GM18870 (cell line): ENCODE data around the gene SLC35F3.

Experiments used
- ATAC-seq: cut with Tn5 transposase; IDR thresholded peaks from one replicate; pipeline ENCODE4 v1.9.1; 2021; ENCODE audit warnings: moderate library complexity; ENCODE audit not compliant: unreplicated experiment

SLC35F3 gene

GRCh38 chr1:234018816-234019215 lies 114.3 kb downstream of the SLC35F3 start:
- no peak for ATAC-seq

- no peak for ATAC-seq
Measured at GRCh38 chr1:234019387-234019786, 114.9 kb downstream of the SLC35F3 start.

- ATAC-seq: no peak
Measured at GRCh38 chr1:234022302-234022701, 117.8 kb downstream of the SLC35F3 start.

- ATAC-seq: no peak
Measured at GRCh38 chr1:234039603-234040002, 135.1 kb downstream of the SLC35F3 start.

GRCh38 chr1:234040446-234041317 lies 136.2 kb downstream of the SLC35F3 start:
- ATAC-seq: no peak

- no peak for ATAC-seq
Measured at GRCh38 chr1:234044079-234044478, 139.6 kb downstream of the SLC35F3 start.

DNA sequence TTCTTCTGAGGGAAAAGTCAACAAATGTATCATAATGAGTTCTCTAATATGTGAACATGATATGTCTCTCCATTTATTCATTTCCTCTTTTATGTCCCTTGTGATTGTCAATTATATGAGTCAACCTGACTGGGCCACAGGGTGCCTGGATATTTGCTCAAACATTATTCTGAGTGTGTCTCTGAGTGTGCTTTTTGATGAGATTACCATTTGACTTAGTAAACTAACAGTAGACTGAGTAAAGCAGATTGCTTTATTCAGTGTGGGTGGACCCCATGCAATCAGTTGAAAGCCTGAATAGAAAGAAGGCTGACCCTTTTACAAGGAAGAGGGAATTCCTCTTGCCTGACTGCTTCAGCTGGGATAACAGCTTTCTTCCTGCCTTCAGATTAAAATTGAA lies 142.6 kb downstream of the SLC35F3 start:
- no peak for ATAC-seq

GRCh38 chr1:234062166-234062565 lies 157.7 kb downstream of the SLC35F3 start:
- ATAC-seq: no peak

DNA sequence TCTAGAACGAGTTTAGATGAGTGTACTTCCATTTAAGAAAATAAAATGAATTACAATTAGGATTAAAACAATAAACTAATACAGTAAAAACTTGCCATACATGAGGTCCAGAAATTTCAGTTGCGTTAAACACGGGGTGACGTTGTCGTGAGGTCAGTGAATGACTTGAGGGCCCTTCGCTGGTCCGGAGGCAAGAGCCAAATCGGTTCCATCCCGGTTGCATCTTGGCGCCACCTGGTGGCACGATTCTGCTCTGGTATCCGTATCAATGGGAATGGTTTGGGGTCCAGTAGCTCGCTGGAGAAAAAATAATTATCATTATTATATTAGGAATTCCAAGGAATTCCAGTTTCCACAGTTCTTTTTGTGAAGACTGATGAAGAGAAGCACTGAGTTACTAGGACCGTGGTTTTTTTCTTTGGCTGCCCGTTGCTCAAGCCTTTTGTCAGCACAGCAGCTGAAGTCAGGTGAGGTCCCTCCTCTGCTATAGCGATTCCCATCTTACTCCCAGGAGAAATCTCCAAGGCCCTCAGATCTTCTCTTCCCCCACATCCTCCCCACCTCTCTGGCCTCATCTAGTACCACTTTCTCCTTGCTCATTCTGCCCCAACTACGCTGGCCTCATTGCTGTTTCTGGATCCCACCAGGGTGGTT lies 161.4 kb downstream of the SLC35F3 start:
- ATAC-seq: no peak

DNA sequence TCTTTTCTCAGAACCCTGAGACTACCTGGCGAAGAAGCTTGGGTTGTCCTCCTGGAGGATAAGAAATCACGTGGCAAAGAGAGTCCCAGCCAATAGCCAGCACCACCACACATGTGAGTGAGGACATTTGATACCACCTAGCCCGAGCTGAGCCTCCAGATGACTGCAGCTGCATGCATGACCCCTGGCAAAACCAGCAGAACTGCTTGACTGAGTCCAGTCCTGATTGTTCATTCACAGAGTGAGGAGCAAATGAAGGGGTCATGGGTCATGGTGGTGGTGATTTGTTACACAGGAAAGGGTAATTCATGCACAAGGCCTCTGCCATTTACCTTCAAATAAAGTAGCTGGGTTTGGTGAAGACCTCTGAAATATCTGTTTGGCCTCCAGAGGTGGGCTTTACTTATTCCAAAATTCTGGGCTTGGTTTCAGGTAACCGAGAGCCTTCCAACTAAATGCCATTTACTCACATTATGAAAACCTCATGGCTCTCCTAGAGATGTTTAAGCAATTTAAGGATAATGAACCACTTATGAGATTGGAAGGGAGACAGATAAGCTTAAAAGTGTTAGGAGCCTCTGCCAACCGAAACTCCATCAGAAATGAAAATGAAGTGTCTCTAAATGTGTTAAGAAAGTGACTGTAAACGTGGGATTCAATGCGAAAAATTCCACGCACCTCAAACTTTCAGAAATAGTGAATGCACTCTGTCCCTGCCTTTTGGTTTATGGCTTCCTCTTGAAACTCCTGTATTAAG lies 163.3 kb downstream of the SLC35F3 start:
- ATAC-seq: no peak

- ATAC-seq: no peak
Measured at GRCh38 chr1:234069760-234070159, 165.3 kb downstream of the SLC35F3 start.

GRCh38 chr1:234072793-234073192 lies 168.3 kb downstream of the SLC35F3 start:
- ATAC-seq: no peak

DNA sequence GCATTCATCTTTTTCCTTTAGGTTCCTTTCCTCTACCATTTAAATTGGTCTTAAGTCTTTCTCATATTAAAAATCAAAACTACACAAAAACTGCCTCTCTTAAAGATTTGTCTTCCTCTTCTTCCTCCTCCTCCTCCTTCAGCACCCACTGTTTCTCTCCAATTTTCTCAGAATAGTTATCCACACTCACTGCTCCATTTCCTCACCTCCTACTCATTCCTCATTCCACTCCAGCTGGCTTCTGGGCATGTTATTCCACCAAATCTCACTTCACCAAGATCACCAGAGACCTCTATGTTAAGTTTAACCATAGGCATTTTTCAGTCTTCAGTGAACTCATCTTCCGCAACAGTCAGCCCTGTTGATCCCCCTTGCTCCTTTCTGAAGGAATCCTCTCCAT lies 173.7 kb downstream of the SLC35F3 start:
- ATAC-seq: no peak

DNA sequence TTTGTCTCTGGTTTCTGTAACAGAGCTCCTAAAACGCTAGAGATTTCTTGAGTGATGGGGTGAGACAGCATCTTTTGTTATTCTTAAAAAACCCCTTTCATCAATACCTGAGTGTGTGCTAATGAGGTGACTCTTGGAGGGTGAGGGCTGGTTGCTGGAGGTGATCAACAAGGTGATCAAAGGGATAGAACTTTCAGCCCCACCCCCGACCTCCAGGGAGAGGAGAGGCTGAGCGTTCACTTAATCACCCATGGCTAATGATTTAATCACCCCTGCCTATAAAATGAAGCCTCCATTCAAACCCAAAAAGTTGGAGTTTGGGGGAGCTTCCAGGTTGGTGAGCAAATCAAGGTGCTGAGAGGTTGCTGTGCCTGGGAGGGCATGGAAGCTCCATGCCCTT lies 175.4 kb downstream of the SLC35F3 start:
- ATAC-seq: no peak

DNA sequence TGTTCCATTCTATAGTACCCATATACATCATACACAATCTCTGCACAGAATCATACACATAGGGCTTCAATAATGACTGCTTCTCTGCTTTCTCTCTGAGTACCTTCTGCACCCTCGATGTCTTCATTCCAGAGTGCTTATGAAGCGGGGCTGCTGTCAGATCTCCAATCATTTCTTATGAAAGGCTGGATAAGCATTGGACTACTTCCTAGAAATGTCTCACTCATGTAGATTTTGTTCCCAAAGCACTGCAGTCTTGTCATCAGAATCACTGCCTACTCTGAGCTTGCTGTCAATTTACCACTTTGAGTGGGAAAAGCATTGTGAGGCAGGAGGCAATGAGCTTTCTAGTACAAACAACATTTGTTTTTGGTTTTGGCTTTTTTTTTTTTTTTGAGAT lies 179.0 kb downstream of the SLC35F3 start:
- ATAC-seq: no peak

DNA sequence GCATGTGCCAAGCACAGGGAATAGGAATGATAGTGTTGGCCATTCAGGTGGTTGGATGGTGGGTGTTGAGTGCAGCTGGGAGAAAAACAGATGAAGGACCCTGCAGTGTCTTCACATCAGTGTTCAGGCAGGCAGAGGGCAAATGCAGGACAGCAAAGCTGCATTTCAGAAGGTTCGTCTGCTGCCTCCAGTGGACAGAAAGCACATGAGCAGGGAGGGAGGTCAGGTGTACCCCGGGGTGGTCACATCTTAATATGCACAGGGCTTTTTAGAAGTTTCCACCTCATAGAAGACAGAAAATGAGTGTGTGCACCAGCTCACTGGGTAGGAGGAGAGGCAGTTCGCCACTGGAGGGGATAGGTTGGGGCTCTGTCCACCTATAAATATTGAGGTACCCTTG lies 184.9 kb downstream of the SLC35F3 start:
- ATAC-seq: no peak

- ATAC-seq: no peak
Measured at GRCh38 chr1:234090212-234091064, 186.0 kb downstream of the SLC35F3 start.

DNA sequence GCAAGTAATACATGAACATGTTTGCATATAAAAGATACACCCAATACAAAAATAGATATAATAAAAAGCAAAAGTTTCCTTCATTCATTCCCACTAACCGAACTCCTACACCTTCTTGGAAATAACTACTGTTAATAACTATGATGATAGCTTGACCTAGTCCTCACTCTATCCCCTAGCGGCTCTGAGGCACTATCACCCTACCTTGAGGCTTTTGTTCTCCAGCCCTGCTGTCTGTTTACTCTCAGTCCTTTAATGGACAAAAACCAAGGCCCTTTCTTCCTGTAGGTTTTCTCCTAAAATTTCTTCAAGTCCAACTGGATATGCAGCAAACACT lies 186.6 kb downstream of the SLC35F3 start:
- no peak for ATAC-seq

GRCh38 chr1:234091876-234092275 lies 187.4 kb downstream of the SLC35F3 start:
- ATAC-seq: no peak

DNA sequence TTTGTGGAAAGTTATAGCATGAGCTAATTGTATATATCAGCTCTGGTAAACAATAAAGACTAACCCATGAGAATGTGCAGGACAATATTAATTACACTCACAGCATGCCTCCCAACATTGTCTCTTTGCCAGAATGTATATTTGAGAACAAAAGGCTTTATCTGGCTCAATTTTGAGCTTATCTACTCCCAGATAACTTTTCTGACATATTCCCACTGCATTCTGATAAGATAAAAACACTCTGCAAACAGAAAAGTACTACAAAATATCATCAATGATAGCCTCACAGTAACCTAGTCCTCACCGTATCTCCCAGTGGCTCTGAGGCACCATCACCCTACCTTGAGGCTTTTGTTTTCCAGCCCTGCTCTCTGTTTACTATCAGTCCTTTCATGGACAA lies 188.6 kb downstream of the SLC35F3 start:
- no peak for ATAC-seq

DNA sequence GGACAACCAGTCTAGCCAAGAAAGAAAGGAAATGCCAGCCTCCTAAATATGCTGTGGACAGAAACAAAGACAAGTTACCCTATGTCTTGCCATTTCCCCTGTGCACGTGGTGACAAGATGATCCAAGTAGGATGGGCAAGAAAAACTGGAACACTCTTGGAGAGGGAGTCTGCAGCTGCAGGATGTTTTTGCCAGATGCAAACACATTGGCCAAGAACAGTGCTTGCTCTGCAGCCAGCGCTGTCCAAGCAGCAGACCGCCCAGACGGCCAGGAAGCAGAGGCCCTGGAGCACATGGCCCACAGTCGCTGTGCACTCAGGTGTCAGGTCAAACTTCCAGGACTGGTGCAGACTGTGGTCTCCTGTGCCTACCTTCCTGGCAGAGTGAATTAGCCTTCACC lies 189.3 kb downstream of the SLC35F3 start:
- ATAC-seq: no peak
